ENCODE measurements around the gene LTBP1.

Gene LTBP1

GRCh38 chr2:33133454-33133952, 186.8 kb downstream of the LTBP1 start:
- Histone ChIP-seq H3K36me3 (no peaks in the 10 kb centered on the region), H3K4me3 (peak overlapping the region; percentile 56 to 61), H3K9me3 (no peaks in the 10 kb centered on the region), H3K27me3 (no peaks in the 10 kb centered on the region), H3K27ac (peak overlapping the region; percentile 83 to 86), H3K4me1 (peaks cover 0 to 78% (median 43%) of the 10 kb centered on the region in 4 donors)
- TF ChIP-seq CTCF (IDR thresholded peaks at IDR 0.05), result no peak
- intact Hi-C loops (cut with DNase I; ENCODE audit: low total_unique reads), result no loop called here
- DNase-seq, result peak; percentile 35 to 77

GRCh38 chr2:33134086-33134771, 187.5 kb downstream of the LTBP1 start:
- H3K36me3 ChIP-seq, result no peaks in the 10 kb centered on the region
- DNase-seq, result peak; percentile 75 to 86
- no peaks in the 10 kb centered on the region for H3K27me3 ChIP-seq
- peak overlapping the region; percentile 56 to 61 for H3K4me3 ChIP-seq
- peak overlapping the region; percentile 83 to 86 for H3K27ac ChIP-seq
- peaks cover 0 to 76% (median 42%) of the 10 kb centered on the region in 4 donors for H3K4me1 ChIP-seq
- intact Hi-C loops (cut with DNase I; ENCODE audit: low total_unique reads), result loop anchor here (2.0 kb wide), 1 partner anchor 69 kb away; no protein-coding TSS in a partner anchor
- H3K9me3 ChIP-seq, result no peaks in the 10 kb centered on the region
- TF ChIP-seq CTCF (IDR thresholded peaks at IDR 0.05), result no peak

- TF ChIP-seq CTCF (IDR thresholded peaks at IDR 0.05), result no peak
- intact Hi-C loops (cut with DNase I; ENCODE audit: low total_unique reads), result loop anchor here (2.0 kb wide), 1 partner anchor 70 kb away; no protein-coding TSS in a partner anchor
- Histone ChIP-seq H3K36me3 (no peaks in the 10 kb centered on the region), H3K4me1 (peaks cover 0 to 76% (median 41%) of the 10 kb centered on the region in 4 donors), H3K27ac (peak overlapping the region; percentile 83 to 86), H3K9me3 (no peaks in the 10 kb centered on the region), H3K27me3 (no peaks in the 10 kb centered on the region), H3K4me3 (peak overlapping the region; percentile 56 to 61)
- DNase-seq, result no peak
Observed at GRCh38 chr2:33134791-33135560, 188.2 kb downstream of the LTBP1 start.

- no peak for TF ChIP-seq CTCF (IDR thresholded peaks at IDR 0.05)
- H3K9me3 ChIP-seq, result no peaks in the 10 kb centered on the region
- H3K27me3 ChIP-seq, result no peaks in the 10 kb centered on the region
- H3K4me3 ChIP-seq, result peak overlapping the region; percentile 56 to 61
- H3K4me1 ChIP-seq, result peaks cover 0 to 76% (median 39%) of the 10 kb centered on the region in 4 donors
- no peaks in the 10 kb centered on the region for H3K36me3 ChIP-seq
- no peak for DNase-seq
- peak overlapping the region; percentile 83 to 86 for H3K27ac ChIP-seq
- intact Hi-C loops (cut with DNase I; ENCODE audit: low total_unique reads), result loop anchor here (2.0 kb wide), 1 partner anchor 71 kb away; no protein-coding TSS in a partner anchor
Observed at GRCh38 chr2:33135645-33136044, 188.9 kb downstream of the LTBP1 start.

GRCh38 chr2:33136056-33136455, 189.3 kb downstream of the LTBP1 start:
- H3K36me3 ChIP-seq, result no peaks in the 10 kb centered on the region
- intact Hi-C loops (cut with DNase I; ENCODE audit: low total_unique reads), result no loop called here
- peak in 1 of 2 donors; percentile 34 for DNase-seq
- H3K9me3 ChIP-seq, result no peaks in the 10 kb centered on the region
- H3K4me3 ChIP-seq, result peak overlapping the region; percentile 56 to 61
- peaks cover 0 to 76% (median 36%) of the 10 kb centered on the region in 4 donors for H3K4me1 ChIP-seq
- peak overlapping the region; percentile 83 to 86 for H3K27ac ChIP-seq
- no peak for TF ChIP-seq CTCF (IDR thresholded peaks at IDR 0.05)
- H3K27me3 ChIP-seq, result no peaks in the 10 kb centered on the region
